Prostate gland (tissue), 2 donors: ENCODE results near the gene SFI1. TPM values are rescaled to one million over a fixed set of nuclear protein-coding genes. Genes with fewer than 3 reads are reported as not detected.

Source experiments
- DNase-seq: peaks from one replicate; pipeline ENCODE4 v3.0.0-alpha.2; 2019; ENCODE audit warnings: low spot score
- H3K27ac ChIP-seq, 2 donors: fragments of 200-600 bp; sonication (generic); 2 replicates each; pipeline ENCODE4 v1.5.1; 2017 to 2019
- H3K27me3 ChIP-seq: fragments of 200-600 bp; sonication (generic); replicated peaks from 2 replicates; pipeline ENCODE4 v1.5.1; 2019; ENCODE audit not compliant: insufficient read depth
- H3K36me3 ChIP-seq, 2 donors: fragments of 200-600 bp; sonication (generic); 1 replicate in 1 of 2; 2 replicates in 1 of 2; pipeline versions ENCODE4 v1.5.1 to v1.8.1; 2017 to 2019
- H3K4me1 ChIP-seq: fragments of 200-600 bp; sonication (generic); replicated peaks from 2 replicates; pipeline ENCODE4 v1.5.1; 2019
- H3K4me3 ChIP-seq, 2 donors: fragments of 200-600 bp; sonication (generic); 2 replicates each; pipeline ENCODE4 v1.5.1; 2017 to 2019
- H3K9me3 ChIP-seq: fragments of 200-600 bp; sonication (generic); 2 replicates; pipeline ENCODE4 v1.5.1; 2017
- POLR2A ChIP-seq: fragments of 450-650 bp; IDR thresholded peaks from one replicate; pipeline ENCODE4 v1.6.1; 2016; ENCODE audit warnings: antibody characterized with exemption, mild to moderate bottlenecking
- POLR2AphosphoS5 ChIP-seq: sonication (generic); formaldehyde crosslinking; IDR thresholded peaks from one replicate; pipeline ENCODE4 v1.6.1; 2017; ENCODE audit warnings: antibody characterized with exemption
- WGBS: methylation state at CpG from one replicate; pipeline ENCODE4 v1.1.5; 2018; 5-methylcytosine and 5-hydroxymethylcytosine counted together
- intact Hi-C: fragments of 100-400 bp; cut with DNase I; formaldehyde crosslinking; loops from one replicate; pipeline ENCODE4 v1.14.2; 2022
- total RNA-seq, 2 donors: library from RNA; depleted of rRNA; stranded (reverse); fragments of >200 nt; gene quantifications; one replicate each; pipeline ENCODE4 v1.1.0, GENCODE V29; 2016
- TF ChIP-seq, protein P1 (sequence below), 4 experiments: fragments of 200-600 bp in 2 of 4; fragments of 450-650 bp in 2 of 4; sonication (generic) in 2 of 4; IDR thresholded peaks; 1 replicate in 3 of 4; 2 replicates in 1 of 4; pipeline ENCODE4 v1.5.1; 2016 to 2019; ENCODE audit warnings: antibody characterized with exemption in 4 of 4, mild to moderate bottlenecking in 2 of 4, moderate library complexity in 2 of 4

The SFI1 gene
- total RNA-seq, 2 donors from 2014 or later: 21.5 to 68.8 TPM

GRCh38 chr22:31572939-31573338 is 76.6 kb downstream of the SFI1 start:
- TF ChIP-seq, protein P1, sequence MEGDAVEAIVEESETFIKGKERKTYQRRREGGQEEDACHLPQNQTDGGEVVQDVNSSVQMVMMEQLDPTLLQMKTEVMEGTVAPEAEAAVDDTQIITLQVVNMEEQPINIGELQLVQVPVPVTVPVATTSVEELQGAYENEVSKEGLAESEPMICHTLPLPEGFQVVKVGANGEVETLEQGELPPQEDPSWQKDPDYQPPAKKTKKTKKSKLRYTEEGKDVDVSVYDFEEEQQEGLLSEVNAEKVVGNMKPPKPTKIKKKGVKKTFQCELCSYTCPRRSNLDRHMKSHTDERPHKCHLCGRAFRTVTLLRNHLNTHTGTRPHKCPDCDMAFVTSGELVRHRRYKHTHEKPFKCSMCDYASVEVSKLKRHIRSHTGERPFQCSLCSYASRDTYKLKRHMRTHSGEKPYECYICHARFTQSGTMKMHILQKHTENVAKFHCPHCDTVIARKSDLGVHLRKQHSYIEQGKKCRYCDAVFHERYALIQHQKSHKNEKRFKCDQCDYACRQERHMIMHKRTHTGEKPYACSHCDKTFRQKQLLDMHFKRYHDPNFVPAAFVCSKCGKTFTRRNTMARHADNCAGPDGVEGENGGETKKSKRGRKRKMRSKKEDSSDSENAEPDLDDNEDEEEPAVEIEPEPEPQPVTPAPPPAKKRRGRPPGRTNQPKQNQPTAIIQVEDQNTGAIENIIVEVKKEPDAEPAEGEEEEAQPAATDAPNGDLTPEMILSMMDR (IDR thresholded peaks at IDR 0.05): no peak
- H3K36me3 ChIP-seq: no peaks in the 10 kb centered on the region
- no peaks in the 10 kb centered on the region for H3K9me3 ChIP-seq
- no peak for DNase-seq
- no peak overlapping the region for H3K27ac ChIP-seq
- H3K4me1 ChIP-seq: no peaks in the 10 kb centered on the region
- intact Hi-C loops: no loop called here
- no peaks in the 10 kb centered on the region for H3K27me3 ChIP-seq
- H3K4me3 ChIP-seq: no peak overlapping the region
- 89% methylated on average over 5 of the region's 5 CpGs for WGBS

DNA sequence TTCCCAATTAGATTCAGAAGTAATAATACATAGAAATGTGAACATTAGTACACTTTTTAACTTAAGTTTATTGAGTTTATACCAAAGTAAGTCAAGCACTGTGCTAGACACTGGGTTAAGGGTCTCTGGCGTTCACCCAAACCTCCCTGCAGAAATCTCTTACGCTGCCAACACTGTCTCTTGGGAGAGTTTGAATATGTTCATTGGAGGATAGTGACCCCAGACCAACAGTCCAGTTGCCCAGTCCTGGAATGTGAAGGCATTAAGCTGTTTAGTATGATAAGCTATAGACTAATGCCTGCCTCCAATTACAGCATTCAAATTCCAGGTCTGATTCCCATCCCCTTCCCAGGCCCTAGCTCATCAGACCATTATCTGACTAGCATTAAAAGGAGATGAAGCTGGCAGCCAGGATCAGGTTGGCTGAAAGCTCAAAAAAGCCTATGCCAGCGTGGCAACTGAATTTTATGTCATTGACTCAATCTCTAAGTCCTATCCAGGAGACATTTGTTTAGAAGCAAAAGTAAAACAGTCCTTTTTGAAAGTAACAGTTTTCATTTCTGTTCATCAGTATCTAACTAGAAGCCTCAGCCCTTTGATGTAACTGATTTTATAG is 77.8 kb downstream of the SFI1 start:
- Histone ChIP-seq H3K4me3 (no peak overlapping the region), H3K27me3 (no peaks in the 10 kb centered on the region), H3K9me3 (no peaks in the 10 kb centered on the region), H3K4me1 (no peaks in the 10 kb centered on the region), H3K27ac (no peak overlapping the region), H3K36me3 (no peaks in the 10 kb centered on the region)
- no peak for DNase-seq
- WGBS: 79% methylated on average over 3 of the region's 3 CpGs
- intact Hi-C loops: no loop called here
- TF ChIP-seq, protein P1 (IDR thresholded peaks at IDR 0.05): no peak
- TF ChIP-seq POLR2A (no peak), POLR2AphosphoS5 (no peak)

DNA sequence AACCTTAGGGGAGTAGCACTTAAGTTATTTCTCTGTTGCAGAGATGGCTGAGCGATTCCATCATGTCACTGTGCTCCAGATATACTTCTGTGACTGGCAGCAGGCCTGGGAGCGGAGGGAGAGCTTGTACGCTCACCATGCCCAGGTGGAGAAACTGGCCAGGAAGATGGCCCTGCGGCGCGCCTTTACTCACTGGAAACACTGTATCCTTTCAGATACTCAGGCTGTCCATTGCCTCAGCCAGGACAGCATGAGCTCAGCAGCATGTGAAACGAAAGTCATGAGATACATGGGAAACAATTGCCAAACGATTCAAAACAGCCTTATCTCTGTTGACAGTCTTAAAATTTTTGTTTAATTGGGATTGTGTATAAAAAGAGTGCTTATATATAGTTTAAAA is 78.9 kb downstream of the SFI1 start:
- Histone ChIP-seq H3K27ac (peak overlapping the region in 1 of 2 donors; percentile 29), H3K4me1 (no peaks in the 10 kb centered on the region), H3K27me3 (no peaks in the 10 kb centered on the region), H3K4me3 (no peak overlapping the region), H3K36me3 (no peaks in the 10 kb centered on the region), H3K9me3 (no peaks in the 10 kb centered on the region)
- DNase-seq: peak; percentile 51
- 72% methylated on average over 8 of the region's 8 CpGs for WGBS
- intact Hi-C loops: no loop called here
- peak; percentile 75 for TF ChIP-seq POLR2AphosphoS5
- TF ChIP-seq, protein P1 (IDR thresholded peaks at IDR 0.05): no peak

GRCh38 chr22:31577711-31578110 is 81.4 kb downstream of the SFI1 start:
- 88% methylated on average over 5 of the region's 5 CpGs for WGBS
- TF ChIP-seq POLR2A (no peak), POLR2AphosphoS5 (no peak)
- TF ChIP-seq, protein P1 (IDR thresholded peaks at IDR 0.05): no peak
- no peak overlapping the region for H3K27ac ChIP-seq
- no peak overlapping the region for H3K4me3 ChIP-seq
- no peaks in the 10 kb centered on the region for H3K4me1 ChIP-seq
- H3K36me3 ChIP-seq: no peaks in the 10 kb centered on the region
- no peaks in the 10 kb centered on the region for H3K27me3 ChIP-seq
- intact Hi-C loops: no loop called here
- no peaks in the 10 kb centered on the region for H3K9me3 ChIP-seq
- DNase-seq: no peak

- DNase-seq: no peak
- Histone ChIP-seq H3K4me1 (no peaks in the 10 kb centered on the region), H3K9me3 (no peaks in the 10 kb centered on the region), H3K4me3 (no peak overlapping the region), H3K27ac (no peak overlapping the region), H3K27me3 (no peaks in the 10 kb centered on the region), H3K36me3 (no peaks in the 10 kb centered on the region)
- TF ChIP-seq POLR2AphosphoS5 (no peak), POLR2A (no peak)
- TF ChIP-seq, protein P1 (IDR thresholded peaks at IDR 0.05): no peak
- intact Hi-C loops: no loop called here
- WGBS: 88% methylated on average over 5 of the region's 5 CpGs
Measured at GRCh38 chr22:31578171-31578570, 81.8 kb downstream of the SFI1 start.
